HL-60 (cell line): ENCODE results near the gene USO1.

Source experiments
- CTCF ChIP-seq: IDR thresholded peaks from one replicate; pipeline ENCODE4 v1.5.1; 2011; ENCODE audit warnings: low read length, control low read depth, inconsistent platforms; ENCODE audit not compliant: insufficient read depth
- POLR2AphosphoS5 ChIP-seq: IDR thresholded peaks from 2 replicates; pipeline ENCODE4 v1.6.1; 2012; ENCODE audit warnings: low read depth

- TF ChIP-seq CTCF: no peak
- no peak for TF ChIP-seq POLR2AphosphoS5
Observed at GRCh38 chr4:75819121-75819520, 94.7 kb downstream of the USO1 start.
